Natural killer cell (primary cell): Measurements from ENCODE around the gene TMEM203. TPM values are rescaled to one million over a fixed set of nuclear protein-coding genes. Genes with fewer than 3 reads are reported as not detected.

Source experiments
- ATAC-seq, 3 donors: fragments of 150-1000 bp in 2 of 3; fragments of 200-7000 bp in 1 of 3; cut with Tn5 transposase; 1 replicate in 1 of 3; 2 replicates in 2 of 3; pipeline ENCODE4 v1.10.0; 2021; ENCODE audit warnings: mild to moderate bottlenecking in 2 of 3, moderate library complexity in 2 of 3
- DNase-seq, 2 donors: peaks; one replicate each; pipeline versions ENCODE4 v3.0.0 to v3.0.0-alpha.2; 2013 to 2021; ENCODE audit warnings: mixed read lengths in 1 of 2
- H3K27ac ChIP-seq: one replicate; pipeline ENCODE4 v1.5.1; 2013; ENCODE audit warnings: mild to moderate bottlenecking, low read length
- H3K27me3 ChIP-seq: one replicate; pipeline ENCODE4 v1.6.1; 2013; ENCODE audit warnings: low read length; ENCODE audit not compliant: control insufficient read depth, insufficient read depth
- H3K36me3 ChIP-seq: one replicate; pipeline ENCODE4 v1.6.1; 2013; ENCODE audit warnings: low read length; ENCODE audit not compliant: control insufficient read depth, insufficient read depth
- H3K4me1 ChIP-seq: one replicate; pipeline ENCODE4 v1.6.1; 2013; ENCODE audit warnings: low read length; ENCODE audit not compliant: control insufficient read depth, insufficient read depth
- H3K4me3 ChIP-seq: one replicate; pipeline ENCODE4 v1.5.1; 2013; ENCODE audit warnings: low read length
- H3K9me3 ChIP-seq: one replicate; pipeline ENCODE4 v1.6.1; 2013; ENCODE audit warnings: low read length; ENCODE audit not compliant: control insufficient read depth, insufficient read depth
- H3K27ac Mint-ChIP-seq, 2 donors: one replicate each; pipeline ENCODE4 v1.8.0; 2022; ENCODE audit warnings: mild to moderate bottlenecking in 2 of 2, mixed read lengths in 2 of 2, moderate library complexity in 1 of 2
- H3K27me3 Mint-ChIP-seq, 2 donors: one replicate each; pipeline ENCODE4 v1.8.0; 2022; ENCODE audit warnings: low read depth in 2 of 2, mixed read lengths in 2 of 2
- H3K36me3 Mint-ChIP-seq: one replicate; pipeline ENCODE4 v1.8.0; 2022; ENCODE audit warnings: mixed read lengths
- H3K4me1 Mint-ChIP-seq, 2 donors: one replicate each; pipeline ENCODE4 v1.8.0; 2022; ENCODE audit warnings: mixed read lengths in 2 of 2
- H3K4me3 Mint-ChIP-seq: one replicate; pipeline ENCODE4 v1.8.0; 2022; ENCODE audit warnings: mild to moderate bottlenecking, moderate library complexity, mixed read lengths
- H3K9me3 Mint-ChIP-seq, 2 donors: one replicate each; pipeline ENCODE4 v1.8.0; 2022; ENCODE audit warnings: mixed read lengths in 2 of 2
- CTCF ChIP-seq: fragments of 200-600 bp; IDR thresholded peaks from one replicate; pipeline ENCODE4 v1.8.0; 2022; ENCODE audit warnings: antibody characterized with exemption
- WGBS: methylation state at CpG from one replicate; pipeline ENCODE4 v1.1.7; 2013; ENCODE audit warnings: missing lambda C conversion rate; ENCODE audit not compliant: insufficient coverage; 5-methylcytosine and 5-hydroxymethylcytosine counted together
- intact Hi-C: fragments of 100-400 bp; cut with micrococcal nuclease; formaldehyde crosslinking; loops from one replicate; pipeline ENCODE4 v1.14.2; 2022
- total RNA-seq, 4 donors: library from RNA; stranded (reverse); fragments of 120-200 nt in 1 of 4; gene quantifications; one replicate each; pipeline versions ENCODE4 v1.2.3 to v1.2.4, GENCODE V29; 2013 to 2022

Gene TMEM203
- total RNA-seq, 3 donors from 2014 or later (not counting 1 experiment from before 2014, with no cell fraction given): 22.1 to 30.5 (median 27.1) TPM

- H3K9me3 ChIP-seq: no peaks in the 10 kb centered on the region
- Mint-ChIP-seq H3K9me3 (no peaks in the 10 kb centered on the region), H3K4me1 (peaks cover 0 to 5% of the 10 kb centered on the region in 2 donors), H3K36me3 (no peaks in the 10 kb centered on the region), H3K4me3 (no peak overlapping the region), H3K27ac (no peak overlapping the region), H3K27me3 (peaks cover 31 to 45% of the 10 kb centered on the region in 2 donors)
- ATAC-seq (no peak), DNase-seq (no peak)
- no peak for TF ChIP-seq CTCF
- no peak overlapping the region for H3K4me3 ChIP-seq
- 44% methylated on average over 56 of the region's 56 CpGs for WGBS
- no peaks in the 10 kb centered on the region for H3K36me3 ChIP-seq
- intact Hi-C loops: no loop called here
- no peak overlapping the region for H3K27ac ChIP-seq
- peaks cover 44% of the 10 kb centered on the region for H3K4me1 ChIP-seq
- peaks cover 55% of the 10 kb centered on the region for H3K27me3 ChIP-seq
These were observed 44.5 kb downstream of the TMEM203 start for GRCh38 chr9:137160716-137161557.

GRCh38 chr9:137160054-137160425, 45.4 kb downstream of the TMEM203 start:
- H3K4me3 ChIP-seq: no peak overlapping the region
- intact Hi-C loops: no loop called here
- H3K4me1 Mint-ChIP-seq: peaks cover 0 to 5% of the 10 kb centered on the region in 2 donors
- ATAC-seq (no peak), DNase-seq (no peak)
- H3K9me3 ChIP-seq: no peaks in the 10 kb centered on the region
- H3K9me3 Mint-ChIP-seq: no peaks in the 10 kb centered on the region
- peaks cover 50% of the 10 kb centered on the region for H3K27me3 ChIP-seq
- no peak overlapping the region for H3K27ac Mint-ChIP-seq
- no peak for TF ChIP-seq CTCF
- no peak overlapping the region for H3K27ac ChIP-seq
- no peaks in the 10 kb centered on the region for H3K36me3 Mint-ChIP-seq
- peaks cover 31 to 37% of the 10 kb centered on the region in 2 donors for H3K27me3 Mint-ChIP-seq
- H3K36me3 ChIP-seq: no peaks in the 10 kb centered on the region
- 69% methylated on average over 17 of the region's 17 CpGs for WGBS
- H3K4me3 Mint-ChIP-seq: no peak overlapping the region
- peaks cover 44% of the 10 kb centered on the region for H3K4me1 ChIP-seq

- DNase-seq: no peak
- Mint-ChIP-seq H3K9me3 (no peaks in the 10 kb centered on the region), H3K27me3 (peaks cover 25 to 32% of the 10 kb centered on the region in 2 donors), H3K36me3 (no peaks in the 10 kb centered on the region), H3K27ac (no peak overlapping the region), H3K4me1 (peaks cover 0 to 5% of the 10 kb centered on the region in 2 donors), H3K4me3 (no peak overlapping the region)
- no peak overlapping the region for H3K27ac ChIP-seq
- intact Hi-C loops: no loop called here
- H3K4me1 ChIP-seq: peaks cover 44% of the 10 kb centered on the region
- H3K27me3 ChIP-seq: peaks cover 46% of the 10 kb centered on the region
- ATAC-seq: no peak
- 40% methylated on average over 14 of the region's 14 CpGs for WGBS
- no peak for TF ChIP-seq CTCF
- H3K4me3 ChIP-seq: no peak overlapping the region
- H3K9me3 ChIP-seq: no peaks in the 10 kb centered on the region
- H3K36me3 ChIP-seq: no peaks in the 10 kb centered on the region
These were observed 46.1 kb downstream of the TMEM203 start for GRCh38 chr9:137159105-137160053.
